HUES48 (cell line): ENCODE measurements around the gene FAM83C.

Source experiments
- H3K27ac ChIP-seq: one replicate; pipeline ENCODE4 v1.7.0; 2013; ENCODE audit warnings: low read depth, low read length, inconsistent platforms
- H3K27me3 ChIP-seq: 2 replicates; pipeline ENCODE4 v1.6.1; 2013; ENCODE audit warnings: mild to moderate bottlenecking, low read length; ENCODE audit not compliant: control insufficient read depth, insufficient read depth
- H3K36me3 ChIP-seq: 2 replicates; pipeline ENCODE4 v1.6.1; 2013; ENCODE audit warnings: low read length; ENCODE audit not compliant: control insufficient read depth, insufficient read depth
- H3K4me1 ChIP-seq: 2 replicates; pipeline ENCODE4 v1.6.1; 2013; ENCODE audit warnings: mild to moderate bottlenecking, low read length; ENCODE audit not compliant: control insufficient read depth, insufficient read depth
- H3K4me3 ChIP-seq: 2 replicates; pipeline ENCODE4 v1.5.1; 2013; ENCODE audit warnings: mild to moderate bottlenecking, low read depth, low read length
- H3K9ac ChIP-seq: 2 replicates; pipeline ENCODE4 v1.6.1; 2013; ENCODE audit warnings: mild to moderate bottlenecking, low read depth, low read length, moderate library complexity
- H3K9me3 ChIP-seq: 2 replicates; pipeline ENCODE4 v1.6.1; 2013; ENCODE audit warnings: low read length; ENCODE audit not compliant: control insufficient read depth, insufficient read depth

Gene FAM83C

DNA sequence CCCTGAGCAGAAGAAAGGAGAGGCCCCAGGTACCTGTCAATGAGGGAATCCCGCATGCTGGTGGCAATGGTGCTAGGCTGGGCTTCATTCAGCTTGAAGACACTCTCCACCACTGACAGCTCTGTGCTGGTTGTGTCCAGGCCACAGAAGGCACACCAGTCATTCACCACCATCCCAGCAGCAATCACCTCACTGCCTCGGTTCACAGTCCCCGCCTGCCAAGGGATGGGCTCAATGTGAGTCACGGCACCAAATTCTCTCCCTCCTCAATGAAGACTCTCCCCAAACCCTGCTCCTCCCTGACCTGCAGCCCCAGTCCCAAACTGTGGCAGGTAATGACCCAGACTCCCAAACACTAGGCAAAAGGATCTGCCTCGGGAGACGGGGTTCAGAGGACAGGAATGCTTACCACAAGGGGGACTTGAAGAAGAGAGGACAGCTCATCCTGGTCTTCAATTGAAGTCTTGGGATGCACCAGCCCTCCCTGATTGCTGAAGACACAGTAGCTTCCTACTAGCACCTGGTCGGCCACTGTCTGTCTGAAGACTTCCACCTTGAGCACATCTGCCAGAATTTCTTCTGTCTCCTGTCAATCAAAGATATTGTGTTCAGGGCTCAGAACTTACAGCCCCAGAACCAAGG, 12.6 kb downstream of the FAM83C start:
- H3K9me3 ChIP-seq: no peaks in the 10 kb centered on the region
- H3K36me3 ChIP-seq: peaks cover 44% of the 10 kb centered on the region
- H3K27ac ChIP-seq: no peak overlapping the region
- no peak overlapping the region for H3K4me3 ChIP-seq
- no peak overlapping the region for H3K9ac ChIP-seq
- H3K27me3 ChIP-seq: no peaks in the 10 kb centered on the region
- H3K4me1 ChIP-seq: peaks cover 12% of the 10 kb centered on the region

- H3K27me3 ChIP-seq: no peaks in the 10 kb centered on the region
- H3K9ac ChIP-seq: no peak overlapping the region
- no peaks in the 10 kb centered on the region for H3K9me3 ChIP-seq
- peaks cover 44% of the 10 kb centered on the region for H3K36me3 ChIP-seq
- peaks cover 12% of the 10 kb centered on the region for H3K4me1 ChIP-seq
- peak overlapping the region; percentile 93 for H3K27ac ChIP-seq
- no peak overlapping the region for H3K4me3 ChIP-seq
Observed at GRCh38 chr20:35279040-35279439, 13.2 kb downstream of the FAM83C start.

GRCh38 chr20:35277531-35278395, 14.5 kb downstream of the FAM83C start, which contains the start of gene MMP24OS:
Gene MMP24OS, minus strand, starts transcription at chr20:35278122. Its CDS starts 193 bp downstream, at chr20:35277929.
- no peaks in the 10 kb centered on the region for H3K27me3 ChIP-seq
- H3K4me1 ChIP-seq: peaks cover 7% of the 10 kb centered on the region
- peaks cover 40% of the 10 kb centered on the region for H3K36me3 ChIP-seq
- H3K27ac ChIP-seq: peak within 1 kb of the TSS; percentile 93
- peak within 1 kb of the TSS; percentile 72 for H3K4me3 ChIP-seq
- no peaks in the 10 kb centered on the region for H3K9me3 ChIP-seq
- H3K9ac ChIP-seq: peak within 1 kb of the TSS; percentile 69

- Histone ChIP-seq H3K4me1 (peaks cover 7% of the 10 kb centered on the region), H3K9ac (peak overlapping the region; percentile 69), H3K27ac (peak overlapping the region; percentile 93), H3K4me3 (peak overlapping the region; percentile 72), H3K27me3 (no peaks in the 10 kb centered on the region), H3K9me3 (no peaks in the 10 kb centered on the region), H3K36me3 (peaks cover 40% of the 10 kb centered on the region)
Observed at GRCh38 chr20:35277127-35277526, 15.1 kb downstream of the FAM83C start.

- H3K9me3 ChIP-seq: no peaks in the 10 kb centered on the region
- H3K4me3 ChIP-seq: 0 out of 2 replicates have a peak overlapping the region, but pooled peaks have one; percentile 72
- H3K9ac ChIP-seq: no peak overlapping the region
- no peaks in the 10 kb centered on the region for H3K27me3 ChIP-seq
- H3K27ac ChIP-seq: no peak overlapping the region
- H3K4me1 ChIP-seq: peaks cover 7% of the 10 kb centered on the region
- H3K36me3 ChIP-seq: peaks cover 41% of the 10 kb centered on the region
Observed at GRCh38 chr20:35276408-35276807, 15.8 kb downstream of the FAM83C start.

- peaks cover 7% of the 10 kb centered on the region for H3K4me1 ChIP-seq
- H3K27me3 ChIP-seq: no peaks in the 10 kb centered on the region
- H3K4me3 ChIP-seq: no peak overlapping the region
- no peak overlapping the region for H3K27ac ChIP-seq
- no peaks in the 10 kb centered on the region for H3K9me3 ChIP-seq
- peaks cover 42% of the 10 kb centered on the region for H3K36me3 ChIP-seq
- no peak overlapping the region for H3K9ac ChIP-seq
Observed at GRCh38 chr20:35275741-35276251, 16.4 kb downstream of the FAM83C start.

DNA sequence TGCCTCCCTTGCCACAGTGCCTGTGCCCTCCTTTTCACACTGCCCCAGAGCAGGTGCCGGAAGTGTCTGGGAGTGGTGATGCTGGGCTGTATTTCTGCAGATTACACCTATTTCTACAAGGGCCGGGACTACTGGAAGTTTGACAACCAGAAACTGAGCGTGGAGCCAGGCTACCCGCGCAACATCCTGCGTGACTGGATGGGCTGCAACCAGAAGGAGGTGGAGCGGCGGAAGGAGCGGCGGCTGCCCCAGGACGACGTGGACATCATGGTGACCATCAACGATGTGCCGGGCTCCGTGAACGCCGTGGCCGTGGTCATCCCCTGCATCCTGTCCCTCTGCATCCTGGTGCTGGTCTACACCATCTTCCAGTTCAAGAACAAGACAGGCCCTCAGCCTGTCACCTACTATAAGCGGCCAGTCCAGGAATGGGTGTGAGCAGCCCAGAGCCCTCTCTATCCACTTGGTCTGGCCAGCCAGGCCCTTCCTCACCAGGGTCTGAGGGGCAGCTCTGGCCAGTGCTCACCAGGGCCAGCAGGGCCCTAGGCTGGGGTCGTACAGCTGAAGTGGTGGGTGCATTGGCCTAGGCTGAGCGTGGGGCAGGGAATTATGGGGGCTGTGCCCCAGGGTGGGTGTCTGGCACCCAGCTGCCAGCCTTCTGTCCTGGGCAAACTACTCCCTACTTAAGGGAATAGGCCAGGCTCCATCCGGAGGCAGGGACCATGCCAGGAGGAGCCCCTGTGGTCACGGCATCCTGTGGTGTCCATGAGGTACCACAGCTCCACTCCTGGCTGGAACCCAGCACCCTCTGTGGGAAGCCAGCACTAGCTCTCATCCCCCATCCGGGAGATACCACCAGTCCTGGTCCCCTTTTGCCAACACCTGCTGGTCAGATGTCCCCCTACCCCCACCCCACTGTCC, 17.8 kb downstream of the FAM83C start:
- H3K36me3 ChIP-seq: peaks cover 38% of the 10 kb centered on the region
- H3K4me3 ChIP-seq: no peak overlapping the region

GRCh38 chr20:35273449-35274171, 18.6 kb downstream of the FAM83C start:
- H3K27ac ChIP-seq: no peak overlapping the region
- H3K4me3 ChIP-seq: no peak overlapping the region
- H3K9me3 ChIP-seq: no peaks in the 10 kb centered on the region
- no peaks in the 10 kb centered on the region for H3K27me3 ChIP-seq
- H3K4me1 ChIP-seq: peaks cover 14% of the 10 kb centered on the region
- no peak overlapping the region for H3K9ac ChIP-seq
- peaks cover 30% of the 10 kb centered on the region for H3K36me3 ChIP-seq

More for the DNA sequence above, 17.8 kb downstream of the FAM83C start:
- Histone ChIP-seq H3K9me3 (no peaks in the 10 kb centered on the region), H3K4me1 (peaks cover 10% of the 10 kb centered on the region), H3K27me3 (no peaks in the 10 kb centered on the region), H3K9ac (no peak overlapping the region), H3K27ac (no peak overlapping the region)

DNA sequence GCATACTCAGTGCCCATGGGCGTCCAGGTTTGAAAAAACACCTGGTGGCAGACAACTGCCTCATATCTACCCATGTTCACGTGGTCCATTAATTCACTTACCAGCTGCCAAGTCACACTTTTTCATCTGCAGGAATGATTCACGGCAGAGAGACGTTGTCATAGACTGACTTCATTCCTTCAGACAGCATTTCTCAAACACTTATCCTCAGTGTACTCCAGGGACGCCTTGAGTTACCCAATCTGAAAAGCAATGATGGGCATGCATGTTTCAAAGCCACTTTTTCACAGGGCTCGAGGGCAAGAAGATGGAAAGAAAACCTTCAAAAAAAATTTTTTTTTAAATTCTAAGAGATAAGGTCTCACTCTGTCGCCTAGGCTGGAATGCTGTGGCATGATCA, 20.3 kb downstream of the FAM83C start:
- Histone ChIP-seq H3K27ac (no peak overlapping the region), H3K27me3 (no peaks in the 10 kb centered on the region), H3K4me1 (peaks cover 10% of the 10 kb centered on the region), H3K36me3 (peaks cover 32% of the 10 kb centered on the region), H3K9me3 (no peaks in the 10 kb centered on the region), H3K4me3 (no peak overlapping the region), H3K9ac (no peak overlapping the region)
